ENCODE data around the gene KSR1. TPM values are rescaled to one million over a fixed set of nuclear protein-coding genes. Genes with fewer than 3 reads are reported as not detected.

The KSR1 gene
- total and polyA plus RNA-seq, 9 of the 15 experiments (the other 6 are each of a cell fraction or from before 2014, with no cell fraction given) = 1.4 to 51.7 (median 18.4) TPM

DNA sequence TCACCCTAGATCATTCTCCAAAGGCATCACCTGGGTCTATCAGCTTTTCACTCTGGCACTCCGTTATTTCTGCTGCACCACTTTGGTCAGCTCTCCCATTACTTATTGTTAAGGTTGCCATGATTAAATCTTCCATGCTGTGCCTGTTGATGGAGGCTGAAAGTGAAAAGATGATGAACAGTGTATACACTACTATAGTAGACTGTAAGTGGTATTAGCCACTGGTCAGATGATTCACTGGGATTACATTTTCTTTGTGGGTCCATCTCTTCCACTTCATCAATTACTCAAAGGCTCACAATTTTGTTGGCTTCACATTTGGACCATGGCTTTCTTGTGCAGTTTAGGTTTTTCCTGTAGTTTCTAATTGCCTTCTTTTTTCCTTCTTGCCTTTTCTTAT, 158.9 kb downstream of the KSR1 start (continued):
- TF ChIP-seq PML (IDR thresholded peaks at IDR 0.05; ENCODE audit: low read length) (no peak), CREM (IDR thresholded peaks at IDR 0.05; ENCODE audit: low read depth) (no peak), JUNB (CRISPR knock-in tag; conservative IDR thresholded peaks at IDR 0.05) (no peak), EWSR1 (IDR thresholded peaks at IDR 0.05; ENCODE audit: borderline replicate concordance, low read depth, partially characterized antibody) (no peak), ZNF140 (CRISPR knock-in tag; IDR thresholded peaks at IDR 0.05) (no peak), ZNF436 (CRISPR knock-in tag; IDR thresholded peaks at IDR 0.05) (no peak)
- TF ChIP-seq, protein P1, sequence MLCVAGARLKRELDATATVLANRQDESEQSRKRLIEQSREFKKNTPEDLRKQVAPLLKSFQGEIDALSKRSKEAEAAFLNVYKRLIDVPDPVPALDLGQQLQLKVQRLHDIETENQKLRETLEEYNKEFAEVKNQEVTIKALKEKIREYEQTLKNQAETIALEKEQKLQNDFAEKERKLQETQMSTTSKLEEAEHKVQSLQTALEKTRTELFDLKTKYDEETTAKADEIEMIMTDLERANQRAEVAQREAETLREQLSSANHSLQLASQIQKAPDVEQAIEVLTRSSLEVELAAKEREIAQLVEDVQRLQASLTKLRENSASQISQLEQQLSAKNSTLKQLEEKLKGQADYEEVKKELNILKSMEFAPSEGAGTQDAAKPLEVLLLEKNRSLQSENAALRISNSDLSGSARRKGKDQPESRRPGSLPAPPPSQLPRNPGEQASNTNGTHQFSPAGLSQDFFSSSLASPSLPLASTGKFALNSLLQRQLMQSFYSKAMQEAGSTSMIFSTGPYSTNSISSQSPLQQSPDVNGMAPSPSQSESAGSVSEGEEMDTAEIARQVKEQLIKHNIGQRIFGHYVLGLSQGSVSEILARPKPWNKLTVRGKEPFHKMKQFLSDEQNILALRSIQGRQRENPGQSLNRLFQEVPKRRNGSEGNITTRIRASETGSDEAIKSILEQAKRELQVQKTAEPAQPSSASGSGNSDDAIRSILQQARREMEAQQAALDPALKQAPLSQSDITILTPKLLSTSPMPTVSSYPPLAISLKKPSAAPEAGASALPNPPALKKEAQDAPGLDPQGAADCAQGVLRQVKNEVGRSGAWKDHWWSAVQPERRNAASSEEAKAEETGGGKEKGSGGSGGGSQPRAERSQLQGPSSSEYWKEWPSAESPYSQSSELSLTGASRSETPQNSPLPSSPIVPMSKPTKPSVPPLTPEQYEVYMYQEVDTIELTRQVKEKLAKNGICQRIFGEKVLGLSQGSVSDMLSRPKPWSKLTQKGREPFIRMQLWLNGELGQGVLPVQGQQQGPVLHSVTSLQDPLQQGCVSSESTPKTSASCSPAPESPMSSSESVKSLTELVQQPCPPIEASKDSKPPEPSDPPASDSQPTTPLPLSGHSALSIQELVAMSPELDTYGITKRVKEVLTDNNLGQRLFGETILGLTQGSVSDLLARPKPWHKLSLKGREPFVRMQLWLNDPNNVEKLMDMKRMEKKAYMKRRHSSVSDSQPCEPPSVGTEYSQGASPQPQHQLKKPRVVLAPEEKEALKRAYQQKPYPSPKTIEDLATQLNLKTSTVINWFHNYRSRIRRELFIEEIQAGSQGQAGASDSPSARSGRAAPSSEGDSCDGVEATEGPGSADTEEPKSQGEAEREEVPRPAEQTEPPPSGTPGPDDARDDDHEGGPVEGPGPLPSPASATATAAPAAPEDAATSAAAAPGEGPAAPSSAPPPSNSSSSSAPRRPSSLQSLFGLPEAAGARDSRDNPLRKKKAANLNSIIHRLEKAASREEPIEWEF (CRISPR knock-in tag; IDR thresholded peaks at IDR 0.05) = no peak
- TF ChIP-seq, protein P2, sequence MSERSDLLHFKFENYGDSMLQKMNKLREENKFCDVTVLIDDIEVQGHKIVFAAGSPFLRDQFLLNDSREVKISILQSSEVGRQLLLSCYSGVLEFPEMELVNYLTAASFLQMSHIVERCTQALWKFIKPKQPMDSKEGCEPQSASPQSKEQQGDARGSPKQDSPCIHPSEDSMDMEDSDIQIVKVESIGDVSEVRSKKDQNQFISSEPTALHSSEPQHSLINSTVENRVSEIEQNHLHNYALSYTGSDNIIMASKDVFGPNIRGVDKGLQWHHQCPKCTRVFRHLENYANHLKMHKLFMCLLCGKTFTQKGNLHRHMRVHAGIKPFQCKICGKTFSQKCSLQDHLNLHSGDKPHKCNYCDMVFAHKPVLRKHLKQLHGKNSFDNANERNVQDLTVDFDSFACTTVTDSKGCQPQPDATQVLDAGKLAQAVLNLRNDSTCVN (CRISPR knock-in tag; IDR thresholded peaks at IDR 0.05) = no peak
